GM23338 (cell line): ENCODE data around the gene ATF6. TPM values are rescaled to one million over a fixed set of nuclear protein-coding genes. Genes with fewer than 3 reads are reported as not detected.

Source experiments
- ATAC-seq: fragments of 200-7000 bp; cut with Tn5 transposase; 3 replicates; pipeline ENCODE4 v1.9.1; 2020
- DNase-seq: peaks from one replicate; pipeline ENCODE4 v3.0.0-alpha.2; 2015; ENCODE audit warnings: low spot score
- H2AFZ ChIP-seq: fragments of 200-600 bp; sonication (generic); 2 replicates; pipeline ENCODE4 v1.8.0; 2016; ENCODE audit warnings: antibody characterized with exemption, mild to moderate bottlenecking, moderate library complexity
- H3F3A ChIP-seq: fragments of 200-600 bp; sonication (generic); replicated peaks from 2 replicates; pipeline ENCODE4 v1.8.0; 2017; ENCODE audit warnings: antibody characterized with exemption, mixed run types, low read depth
- H3K27ac ChIP-seq: fragments of 200-600 bp; sonication (generic); 2 replicates; pipeline ENCODE4 v1.6.1; 2016; ENCODE audit warnings: low read depth
- H3K27me3 ChIP-seq: fragments of 200-600 bp; sonication (generic); 2 replicates; pipeline ENCODE4 v1.8.0; 2016; ENCODE audit warnings: mild to moderate bottlenecking, mixed run types, moderate library complexity; ENCODE audit not compliant: insufficient read depth
- H3K36me3 ChIP-seq: fragments of 200-600 bp; sonication (generic); 2 replicates; pipeline ENCODE4 v1.8.0; 2016; ENCODE audit warnings: mild to moderate bottlenecking; ENCODE audit not compliant: insufficient read depth
- H3K4me1 ChIP-seq: fragments of 200-600 bp; sonication (generic); 2 replicates; pipeline ENCODE4 v1.8.0; 2016; ENCODE audit warnings: mild to moderate bottlenecking, moderate library complexity; ENCODE audit not compliant: insufficient read depth
- H3K4me2 ChIP-seq: fragments of 200-600 bp; sonication (generic); 2 replicates; pipeline ENCODE4 v1.7.1; 2017; ENCODE audit warnings: mixed run types
- H3K4me3 ChIP-seq: fragments of 200-600 bp; sonication (generic); 2 replicates; pipeline ENCODE4 v1.6.1; 2016; ENCODE audit warnings: mixed run types
- H3K79me2 ChIP-seq: fragments of 200-600 bp; sonication (generic); replicated peaks from 2 replicates; pipeline ENCODE4 v1.8.0; 2017; ENCODE audit warnings: mild to moderate bottlenecking; ENCODE audit not compliant: insufficient read depth
- H3K9me2 ChIP-seq: fragments of 200-600 bp; sonication (generic); 2 replicates; pipeline ENCODE4 v1.8.0; 2017; ENCODE audit not compliant: insufficient read depth
- H4K20me1 ChIP-seq: fragments of 200-600 bp; sonication (generic); replicated peaks from 2 replicates; pipeline ENCODE4 v1.8.0; 2017; ENCODE audit warnings: mild to moderate bottlenecking; ENCODE audit not compliant: insufficient read depth
- H3K27ac Mint-ChIP-seq: 2 replicates; pipeline ENCODE4 v1.8.0; 2020; ENCODE audit warnings: inconsistent platforms, mild to moderate bottlenecking, moderate library complexity, mixed read lengths
- H3K27me3 Mint-ChIP-seq: 3 replicates; pipeline ENCODE4 v1.8.0; 2022; ENCODE audit warnings: low read depth, mild to moderate bottlenecking, moderate library complexity, mixed read lengths, inconsistent platforms; ENCODE audit not compliant: insufficient read depth, poor library complexity
- H3K36me3 Mint-ChIP-seq: 3 replicates; pipeline ENCODE4 v1.8.0; 2021; ENCODE audit warnings: low read depth, mild to moderate bottlenecking, inconsistent platforms, moderate library complexity, mixed read lengths
- H3K4me1 Mint-ChIP-seq: 3 replicates; pipeline ENCODE4 v1.8.0; 2020; ENCODE audit warnings: mild to moderate bottlenecking, inconsistent platforms, mixed read lengths
- H3K4me3 Mint-ChIP-seq: 3 replicates; pipeline ENCODE4 v1.8.0; 2021; ENCODE audit warnings: moderate library complexity, mild to moderate bottlenecking, inconsistent platforms, mixed read lengths
- H3K9me3 Mint-ChIP-seq: 3 replicates; pipeline ENCODE4 v1.8.0; 2020; ENCODE audit warnings: moderate library complexity, mild to moderate bottlenecking, inconsistent platforms, mixed read lengths
- CREB1 ChIP-seq: fragments of 250-450 bp; sonication (Bioruptor Pico); IDR thresholded peaks from 2 replicates; pipeline ENCODE4 v1.5.0; 2020; ENCODE audit warnings: low read depth, mild to moderate bottlenecking, moderate library complexity
- CTCF ChIP-seq, 2 experiments: fragments of 200-600 bp in 1 of 2; sonication (generic) in 1 of 2; conservative IDR thresholded peaks; 2 replicates each; pipeline versions ENCODE4 v1.5.1 to v1.6.1; 2016 to 2017; ENCODE audit warnings: antibody characterized with exemption in 2 of 2, low read depth in 2 of 2, mild to moderate bottlenecking in 2 of 2, moderate library complexity in 1 of 2
- ETS1 ChIP-seq: IDR thresholded peaks from 2 replicates; pipeline ENCODE4 v1.6.1; 2016; ENCODE audit warnings: antibody characterized with exemption
- EZH2 ChIP-seq: fragments of 200-600 bp; sonication (generic); IDR thresholded peaks from one replicate; pipeline ENCODE4 v1.8.0; 2017; ENCODE audit warnings: antibody characterized with exemption, mild to moderate bottlenecking, low read depth; ENCODE audit not compliant: unreplicated experiment
- EZH2phosphoT487 ChIP-seq: fragments of 200-600 bp; sonication (generic); IDR thresholded peaks from one replicate; pipeline ENCODE4 v1.8.1; 2018; ENCODE audit warnings: antibody characterized with exemption; ENCODE audit not compliant: unreplicated experiment
- JUNB ChIP-seq: IDR thresholded peaks from one replicate; pipeline ENCODE4 v1.6.1; 2016; ENCODE audit warnings: antibody characterized with exemption; ENCODE audit not compliant: unreplicated experiment
- NANOG ChIP-seq: IDR thresholded peaks from 2 replicates; pipeline ENCODE4 v1.6.1; 2016; ENCODE audit warnings: antibody characterized with exemption, borderline replicate concordance
- POLR2AphosphoS5 ChIP-seq: IDR thresholded peaks from 2 replicates; pipeline ENCODE4 v1.6.1; 2016; ENCODE audit warnings: antibody characterized with exemption, low read depth
- REST ChIP-seq: IDR thresholded peaks from one replicate; pipeline ENCODE4 v1.6.1; 2018; ENCODE audit warnings: antibody characterized with exemption; ENCODE audit not compliant: unreplicated experiment
- STAT1 ChIP-seq: IDR thresholded peaks from one replicate; pipeline ENCODE4 v1.6.1; 2016; ENCODE audit warnings: antibody characterized with exemption; ENCODE audit not compliant: unreplicated experiment
- ZNF114 ChIP-seq: fragments of 250-450 bp; sonication (Bioruptor Pico); IDR thresholded peaks from 2 replicates; pipeline ENCODE4 v1.5.0; 2020; ENCODE audit warnings: mild to moderate bottlenecking, moderate library complexity
- ZNF331 ChIP-seq: fragments of 250-450 bp; sonication (Bioruptor Pico); IDR thresholded peaks from 2 replicates; pipeline ENCODE4 v1.5.0; 2020; ENCODE audit warnings: low read depth, mild to moderate bottlenecking, moderate library complexity
- ZNF462 ChIP-seq: fragments of 250-450 bp; sonication (Bioruptor Pico); IDR thresholded peaks from 2 replicates; pipeline ENCODE4 v1.5.0; 2020; ENCODE audit warnings: mild to moderate bottlenecking, moderate library complexity
- polyA plus RNA-seq: library from polyadenylated mRNA; unstranded; fragments of >200 nt; fragmentation: Nextera tagmentation; extraction: Ambion mirVana; gene quantifications from 2 replicates; pipeline ENCODE4 v1.2.1, GENCODE V29; 2016
- total RNA-seq: library from RNA; depleted of rRNA; stranded (reverse); fragments of >200 nt; shearing (Covaris generic); gene quantifications from 2 replicates; pipeline ENCODE4 v1.2.3, GENCODE V29; 2014

Gene ATF6
- total and polyA plus RNA-seq, 2 experiments from 2014 or later = 5.0 to 13.5 TPM

- no peak overlapping the region for H3K4me2 ChIP-seq
- DNase-seq (no peak), ATAC-seq (no peak)
- no peak overlapping the region for H3K27ac ChIP-seq
- no peaks in the 10 kb centered on the region for H3K27me3 ChIP-seq
- H3K79me2 ChIP-seq = peaks cover 13% of the 10 kb centered on the region
- Mint-ChIP-seq H3K9me3 (no peaks in the 10 kb centered on the region), H3K27me3 (no peaks in the 10 kb centered on the region), H3K27ac (no peak overlapping the region), H3K4me1 (no peaks in the 10 kb centered on the region), H3K4me3 (no peak overlapping the region), H3K36me3 (no peaks in the 10 kb centered on the region)
- TF ChIP-seq NANOG = no peak
- no peak for TF ChIP-seq CTCF (conservative IDR thresholded peaks at IDR 0.05; ENCODE audit: low read depth in 2 of 2)
- TF ChIP-seq POLR2AphosphoS5 = no peak
- TF ChIP-seq REST = no peak
- TF ChIP-seq ZNF331 = no peak
- no peak for TF ChIP-seq JUNB
- no peak for TF ChIP-seq ZNF114
- no peak for TF ChIP-seq CREB1 (CRISPR knock-in tag)
- TF ChIP-seq ETS1 = no peak
- TF ChIP-seq ZNF462 = no peak
- TF ChIP-seq STAT1 = no peak
- TF ChIP-seq EZH2 = no peak
- no peak for TF ChIP-seq EZH2phosphoT487
- 0 out of 2 replicates have a peak, but pooled peaks cover 12% of the 10 kb centered on the region for H4K20me1 ChIP-seq
- H3K36me3 ChIP-seq = no peaks in the 10 kb centered on the region
- no peaks in the 10 kb centered on the region for H3K9me2 ChIP-seq
- H2AFZ ChIP-seq = no peak overlapping the region
- no peaks in the 10 kb centered on the region for H3K4me1 ChIP-seq
- no peaks in the 10 kb centered on the region for H3F3A ChIP-seq
- no peak overlapping the region for H3K4me3 ChIP-seq
These were observed 12.4 kb downstream of the ATF6 start for GRCh38 chr1:161778522-161778921.
